ENCODE measurements around the gene PLA2G2E. TPM values are rescaled to one million over a fixed set of nuclear protein-coding genes. Genes with fewer than 3 reads are reported as not detected.

The PLA2G2E gene
- total and polyA plus RNA-seq, 2 donors = not detected

DNA sequence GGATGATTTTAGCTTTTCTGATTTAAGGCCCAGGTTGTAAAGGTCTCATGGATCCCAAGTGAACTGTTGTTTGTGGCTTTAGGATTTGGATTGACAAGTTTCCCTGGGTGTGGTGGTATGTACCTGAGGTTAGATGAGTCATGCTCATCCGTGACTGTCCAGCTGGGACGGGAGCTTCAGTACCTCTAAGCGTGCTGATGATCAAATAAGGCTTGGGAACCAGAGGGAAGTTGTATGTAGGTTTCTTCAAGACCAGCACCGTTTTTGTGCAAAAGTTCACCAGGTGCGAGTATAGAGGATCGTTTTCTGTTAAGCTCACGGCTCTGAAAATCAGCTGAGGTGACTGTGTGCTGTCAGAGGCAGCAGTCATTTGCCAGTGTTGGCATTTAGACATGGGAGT is 19.8 kb downstream of the PLA2G2E start:
- Histone ChIP-seq H3K4me3 (ENCODE audit: low read length in 2 of 2) (no peak overlapping the region), H3K36me3 (ENCODE audit: control insufficient read depth in 2 of 2, insufficient read depth in 2 of 2, low read length in 1 of 2) (peaks cover 34 to 51% of the 10 kb centered on the region in 2 donors), H3K27ac (ENCODE audit: low read depth in 1 of 2, low read length in 1 of 2) (no peak overlapping the region), H3K9me3 (ENCODE audit: control insufficient read depth in 2 of 2, insufficient read depth in 1 of 2, low read length in 1 of 2) (peaks cover 0 to 4% of the 10 kb centered on the region in 2 donors), H3K27me3 (ENCODE audit: control insufficient read depth in 2 of 2, insufficient read depth in 1 of 2, low read length in 1 of 2) (no peaks in the 10 kb centered on the region), H3K4me1 (ENCODE audit: control insufficient read depth in 2 of 2, insufficient read depth in 2 of 2, low read length in 2 of 2) (no peaks in the 10 kb centered on the region)
- DNase-seq (ENCODE audit: low read depth in 6 of 9, low spot score in 9 of 9) = no peak
- 98% methylated on average over 7 of the region's 7 CpGs for WGBS

DNA sequence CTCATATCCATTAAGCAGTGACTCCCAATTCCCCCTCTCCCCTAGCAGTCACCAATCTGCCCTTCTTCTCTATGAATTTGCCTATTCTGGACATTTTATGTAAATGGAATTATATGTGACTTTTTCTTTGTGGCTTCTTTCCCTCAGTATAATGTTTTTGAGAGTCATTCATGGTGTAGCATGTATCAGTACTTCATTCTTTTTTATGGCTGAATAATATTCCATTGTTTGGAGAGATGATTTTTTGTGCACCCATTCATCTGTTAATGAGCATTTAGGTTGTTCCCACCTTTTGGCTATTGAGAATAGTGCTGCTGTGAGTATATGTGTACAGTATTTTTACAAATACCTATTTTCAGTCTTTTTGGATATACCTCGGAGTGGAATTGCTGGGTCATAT is 21.8 kb downstream of the PLA2G2E start:
- peaks cover 27 to 43% of the 10 kb centered on the region in 2 donors for H3K36me3 ChIP-seq (ENCODE audit: control insufficient read depth in 2 of 2, insufficient read depth in 2 of 2, low read length in 1 of 2)

DNA sequence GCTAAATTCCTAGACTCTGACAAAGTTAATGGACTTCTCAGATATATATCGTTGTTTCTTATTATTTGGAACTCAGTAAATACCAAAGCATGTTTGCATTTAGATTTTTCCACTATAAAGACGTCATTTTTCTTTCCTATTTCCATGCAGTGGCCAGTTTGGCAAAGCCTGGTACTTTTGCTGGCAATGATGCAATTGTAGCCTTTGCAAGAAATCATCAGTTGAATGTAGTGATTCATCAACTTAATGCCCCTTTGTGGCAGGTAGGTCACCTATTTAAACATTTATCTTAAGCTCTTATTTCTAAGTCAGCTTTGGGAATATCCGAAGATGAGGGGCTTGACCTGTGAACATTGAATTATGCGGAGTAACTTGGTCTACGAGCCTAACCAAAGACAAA is 29.2 kb downstream of the PLA2G2E start:
- H3K4me1 ChIP-seq (ENCODE audit: control insufficient read depth in 2 of 2, insufficient read depth in 2 of 2, low read length in 2 of 2) = no peaks in the 10 kb centered on the region
- no peak overlapping the region for H3K4me3 ChIP-seq (ENCODE audit: low read length in 2 of 2)
- H3K9me3 ChIP-seq (ENCODE audit: control insufficient read depth in 2 of 2, insufficient read depth in 1 of 2, low read length in 1 of 2) = no peaks in the 10 kb centered on the region
- no peak for DNase-seq (ENCODE audit: low read depth in 6 of 9, low spot score in 9 of 9)
- 98% methylated on average over 5 of the region's 5 CpGs for WGBS
- H3K27me3 ChIP-seq (ENCODE audit: control insufficient read depth in 2 of 2, insufficient read depth in 1 of 2, low read length in 1 of 2) = no peaks in the 10 kb centered on the region
- H3K27ac ChIP-seq (ENCODE audit: low read depth in 1 of 2, low read length in 1 of 2) = no peak overlapping the region
- peaks cover 35 to 56% of the 10 kb centered on the region in 2 donors for H3K36me3 ChIP-seq (ENCODE audit: control insufficient read depth in 2 of 2, insufficient read depth in 2 of 2, low read length in 1 of 2)

More for the DNA sequence above, 21.8 kb downstream of the PLA2G2E start:
- WGBS = 99% methylated on average over 1 of the region's 1 CpG
- no peak for DNase-seq (ENCODE audit: low read depth in 6 of 9, low spot score in 9 of 9)
- Histone ChIP-seq H3K27me3 (ENCODE audit: control insufficient read depth in 2 of 2, insufficient read depth in 1 of 2, low read length in 1 of 2) (no peaks in the 10 kb centered on the region), H3K4me1 (ENCODE audit: control insufficient read depth in 2 of 2, insufficient read depth in 2 of 2, low read length in 2 of 2) (no peaks in the 10 kb centered on the region), H3K27ac (ENCODE audit: low read depth in 1 of 2, low read length in 1 of 2) (no peak overlapping the region), H3K9me3 (ENCODE audit: control insufficient read depth in 2 of 2, insufficient read depth in 1 of 2, low read length in 1 of 2) (no peaks in the 10 kb centered on the region), H3K4me3 (ENCODE audit: low read length in 2 of 2) (no peak overlapping the region)

DNA sequence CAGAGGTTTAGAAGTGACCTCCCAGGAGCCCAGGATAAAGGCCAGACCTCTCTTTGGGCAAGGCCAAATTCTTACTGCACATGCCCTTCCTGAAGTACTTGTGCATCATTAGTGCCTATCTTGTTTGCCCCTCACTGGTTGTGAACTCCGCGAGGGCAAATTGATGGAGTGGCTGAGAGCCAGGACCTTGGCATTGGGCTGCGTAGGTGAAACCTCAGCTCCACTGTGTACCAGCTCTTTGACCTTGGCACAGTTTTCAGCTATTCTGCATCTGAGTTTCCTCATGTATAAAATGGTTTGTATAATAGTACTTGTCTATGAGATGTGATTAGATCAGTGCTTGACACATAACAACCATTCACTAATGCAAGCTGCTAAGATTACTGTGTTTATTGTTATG is 29.7 kb downstream of the PLA2G2E start:
- H3K36me3 ChIP-seq (ENCODE audit: control insufficient read depth in 2 of 2, insufficient read depth in 2 of 2, low read length in 1 of 2) = peaks cover 30 to 51% of the 10 kb centered on the region in 2 donors
- H3K27me3 ChIP-seq (ENCODE audit: control insufficient read depth in 2 of 2, insufficient read depth in 1 of 2, low read length in 1 of 2) = no peaks in the 10 kb centered on the region
- no peak overlapping the region for H3K4me3 ChIP-seq (ENCODE audit: low read length in 2 of 2)
- WGBS = 99% methylated on average over 3 of the region's 3 CpGs
- DNase-seq (ENCODE audit: low read depth in 6 of 9, low spot score in 9 of 9) = no peak
- H3K27ac ChIP-seq (ENCODE audit: low read depth in 1 of 2, low read length in 1 of 2) = no peak overlapping the region
- H3K9me3 ChIP-seq (ENCODE audit: control insufficient read depth in 2 of 2, insufficient read depth in 1 of 2, low read length in 1 of 2) = no peaks in the 10 kb centered on the region
- no peaks in the 10 kb centered on the region for H3K4me1 ChIP-seq (ENCODE audit: control insufficient read depth in 2 of 2, insufficient read depth in 2 of 2, low read length in 2 of 2)

DNA sequence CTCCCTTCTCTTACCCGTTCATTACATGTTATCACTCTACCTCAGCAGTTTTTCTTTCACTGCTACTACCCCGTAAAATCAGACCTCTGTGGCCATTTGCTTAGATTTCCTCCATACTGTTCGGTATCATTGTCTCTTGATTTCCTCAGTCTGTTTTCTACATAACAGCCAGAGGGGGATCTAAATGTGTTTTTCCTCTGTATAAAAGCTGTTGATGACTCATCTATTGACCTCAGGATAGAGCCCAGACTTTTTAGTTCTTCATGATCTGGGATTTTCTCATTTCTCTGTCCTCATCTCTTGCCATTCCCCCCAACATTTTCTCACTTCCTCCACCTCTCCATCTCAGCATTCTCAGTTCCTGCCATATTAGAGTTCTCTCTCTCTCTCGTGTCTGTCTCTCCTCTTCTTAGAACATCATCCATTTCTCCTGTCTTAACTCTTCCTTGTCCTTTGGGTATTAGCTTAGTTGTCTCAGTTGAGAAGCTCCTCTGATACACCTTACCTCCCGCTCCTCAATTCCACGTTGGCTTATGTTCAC is 30.7 kb downstream of the PLA2G2E start:
- Histone ChIP-seq H3K27ac (ENCODE audit: low read depth in 1 of 2, low read length in 1 of 2) (no peak overlapping the region), H3K27me3 (ENCODE audit: control insufficient read depth in 2 of 2, insufficient read depth in 1 of 2, low read length in 1 of 2) (no peaks in the 10 kb centered on the region), H3K36me3 (ENCODE audit: control insufficient read depth in 2 of 2, insufficient read depth in 2 of 2, low read length in 1 of 2) (peaks cover 29 to 48% of the 10 kb centered on the region in 2 donors), H3K9me3 (ENCODE audit: control insufficient read depth in 2 of 2, insufficient read depth in 1 of 2, low read length in 1 of 2) (no peaks in the 10 kb centered on the region), H3K4me3 (ENCODE audit: low read length in 2 of 2) (no peak overlapping the region), H3K4me1 (ENCODE audit: control insufficient read depth in 2 of 2, insufficient read depth in 2 of 2, low read length in 2 of 2) (no peaks in the 10 kb centered on the region)
- no peak for DNase-seq (ENCODE audit: low read depth in 6 of 9, low spot score in 9 of 9)
- WGBS = 98% methylated on average over 6 of the region's 6 CpGs

DNA sequence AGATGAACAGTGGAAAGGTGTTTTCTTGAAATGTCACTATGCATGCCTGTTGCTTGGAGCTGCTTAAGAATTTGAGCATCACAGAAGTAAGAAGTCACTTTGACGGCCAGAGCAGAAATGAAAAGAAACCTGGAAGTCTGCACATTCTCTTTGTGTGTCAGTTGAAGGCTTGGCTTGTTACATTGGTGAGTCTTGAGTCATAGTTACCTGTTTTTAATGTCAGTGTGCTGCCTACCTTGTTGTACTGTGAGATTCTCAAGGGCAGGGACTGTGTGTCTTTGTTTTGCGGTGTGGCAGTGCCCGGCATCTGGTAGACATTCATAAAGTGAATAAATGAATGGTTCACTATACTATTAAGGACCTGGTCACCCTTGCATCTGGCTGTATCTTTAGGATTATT is 31.3 kb downstream of the PLA2G2E start:
- Histone ChIP-seq H3K4me1 (ENCODE audit: control insufficient read depth in 2 of 2, insufficient read depth in 2 of 2, low read length in 2 of 2) (no peaks in the 10 kb centered on the region), H3K4me3 (ENCODE audit: low read length in 2 of 2) (no peak overlapping the region), H3K9me3 (ENCODE audit: control insufficient read depth in 2 of 2, insufficient read depth in 1 of 2, low read length in 1 of 2) (no peaks in the 10 kb centered on the region), H3K36me3 (ENCODE audit: control insufficient read depth in 2 of 2, insufficient read depth in 2 of 2, low read length in 1 of 2) (peaks cover 24 to 48% of the 10 kb centered on the region in 2 donors), H3K27me3 (ENCODE audit: control insufficient read depth in 2 of 2, insufficient read depth in 1 of 2, low read length in 1 of 2) (no peaks in the 10 kb centered on the region), H3K27ac (ENCODE audit: low read depth in 1 of 2, low read length in 1 of 2) (no peak overlapping the region)
- 99% methylated on average over 3 of the region's 3 CpGs for WGBS
- no peak for DNase-seq (ENCODE audit: low read depth in 6 of 9, low spot score in 9 of 9)

DNA sequence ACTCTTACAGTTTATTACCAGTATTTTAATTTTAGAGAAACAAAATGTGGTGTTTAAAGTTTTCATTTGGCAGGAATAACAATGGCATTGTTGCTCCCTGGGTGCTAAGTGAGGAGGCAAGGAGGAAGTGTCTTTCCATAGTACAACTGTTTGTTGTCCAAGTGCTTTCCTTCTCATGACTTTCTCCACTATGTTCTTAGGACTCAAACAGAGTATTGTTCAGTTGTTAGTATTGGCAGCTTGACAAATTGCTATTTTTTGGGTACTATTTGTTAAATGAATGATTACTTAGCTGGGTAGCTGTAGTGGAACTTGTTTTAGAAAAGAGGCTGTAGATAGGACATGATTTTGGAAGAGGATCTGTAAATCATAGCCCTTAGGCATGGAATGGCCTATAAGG is 33.8 kb downstream of the PLA2G2E start:
- H3K4me1 ChIP-seq (ENCODE audit: control insufficient read depth in 2 of 2, insufficient read depth in 2 of 2, low read length in 2 of 2) = no peaks in the 10 kb centered on the region
- DNase-seq (ENCODE audit: low read depth in 6 of 9, low spot score in 9 of 9) = no peak
- H3K27ac ChIP-seq (ENCODE audit: low read depth in 1 of 2, low read length in 1 of 2) = no peak overlapping the region
- H3K9me3 ChIP-seq (ENCODE audit: control insufficient read depth in 2 of 2, insufficient read depth in 1 of 2, low read length in 1 of 2) = no peaks in the 10 kb centered on the region
- no peak overlapping the region for H3K4me3 ChIP-seq (ENCODE audit: low read length in 2 of 2)
- no peaks in the 10 kb centered on the region for H3K27me3 ChIP-seq (ENCODE audit: control insufficient read depth in 2 of 2, insufficient read depth in 1 of 2, low read length in 1 of 2)
- peaks cover 19 to 36% of the 10 kb centered on the region in 2 donors for H3K36me3 ChIP-seq (ENCODE audit: control insufficient read depth in 2 of 2, insufficient read depth in 2 of 2, low read length in 1 of 2)

DNA sequence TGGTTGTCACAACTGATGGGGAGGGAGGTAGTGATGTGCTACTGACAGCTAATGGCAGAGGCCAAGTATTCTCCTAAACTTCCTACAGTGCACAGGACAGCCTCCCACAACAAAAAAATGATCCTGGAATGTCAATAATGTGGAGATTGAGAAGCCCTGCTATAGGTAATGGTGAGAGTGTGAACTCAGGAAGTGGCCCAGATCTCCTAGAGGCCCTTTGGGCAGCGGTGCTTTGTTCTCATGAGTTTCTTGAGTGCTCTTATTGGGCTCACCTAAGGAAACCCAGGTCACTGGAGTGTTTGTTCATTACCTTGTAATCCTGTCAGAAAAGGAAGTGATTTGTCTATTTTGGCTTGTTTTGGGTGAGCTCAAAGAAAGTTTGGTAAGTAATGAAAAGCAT is 35.3 kb downstream of the PLA2G2E start:
- DNase-seq (ENCODE audit: low read depth in 6 of 9, low spot score in 9 of 9) = no peak
- 100% methylated on average over 1 of the region's 1 CpG for WGBS

DNA sequence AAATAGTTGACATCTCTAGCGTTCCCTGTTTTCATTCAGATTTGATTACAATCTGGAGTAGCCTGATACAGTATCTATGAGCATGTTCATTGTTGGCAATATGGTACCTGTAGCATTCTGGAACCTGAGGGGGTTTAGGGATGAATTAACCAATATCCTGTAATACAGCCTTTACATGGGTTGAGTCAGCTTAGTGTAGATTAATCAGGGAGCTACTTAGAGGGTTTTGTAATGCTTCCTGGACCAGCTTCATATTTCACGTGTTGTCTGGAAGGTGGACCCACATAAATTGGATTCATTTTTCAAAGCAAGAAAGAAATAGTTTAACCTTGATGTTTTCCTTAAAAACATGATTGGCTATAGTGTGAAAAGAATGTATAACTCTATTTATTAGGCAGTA is 37.6 kb downstream of the PLA2G2E start:
- H3K27me3 ChIP-seq (ENCODE audit: control insufficient read depth in 2 of 2, insufficient read depth in 1 of 2, low read length in 1 of 2) = no peaks in the 10 kb centered on the region
- H3K4me3 ChIP-seq (ENCODE audit: low read length in 2 of 2) = no peak overlapping the region
- H3K36me3 ChIP-seq (ENCODE audit: control insufficient read depth in 2 of 2, insufficient read depth in 2 of 2, low read length in 1 of 2) = peaks cover 4 to 8% of the 10 kb centered on the region in 2 donors
- no peaks in the 10 kb centered on the region for H3K9me3 ChIP-seq (ENCODE audit: control insufficient read depth in 2 of 2, insufficient read depth in 1 of 2, low read length in 1 of 2)
- H3K27ac ChIP-seq (ENCODE audit: low read depth in 1 of 2, low read length in 1 of 2) = no peak overlapping the region
- H3K4me1 ChIP-seq (ENCODE audit: control insufficient read depth in 2 of 2, insufficient read depth in 2 of 2, low read length in 2 of 2) = peaks cover 14% of the 10 kb centered on the region in 2 donors
- WGBS = 100% methylated on average over 2 of the region's 2 CpGs
- DNase-seq (ENCODE audit: low read depth in 6 of 9, low spot score in 9 of 9) = no peak

More for the DNA sequence above, 35.3 kb downstream of the PLA2G2E start:
- no peaks in the 10 kb centered on the region for H3K27me3 ChIP-seq (ENCODE audit: control insufficient read depth in 2 of 2, insufficient read depth in 1 of 2, low read length in 1 of 2)
- no peak overlapping the region for H3K27ac ChIP-seq (ENCODE audit: low read depth in 1 of 2, low read length in 1 of 2)
- H3K4me3 ChIP-seq (ENCODE audit: low read length in 2 of 2) = no peak overlapping the region
- no peaks in the 10 kb centered on the region for H3K9me3 ChIP-seq (ENCODE audit: control insufficient read depth in 2 of 2, insufficient read depth in 1 of 2, low read length in 1 of 2)
- peaks cover 8 to 11% of the 10 kb centered on the region in 2 donors for H3K4me1 ChIP-seq (ENCODE audit: control insufficient read depth in 2 of 2, insufficient read depth in 2 of 2, low read length in 2 of 2)
- H3K36me3 ChIP-seq (ENCODE audit: control insufficient read depth in 2 of 2, insufficient read depth in 2 of 2, low read length in 1 of 2) = peaks cover 13 to 23% of the 10 kb centered on the region in 2 donors

Data from thymus (tissue), 11 donors.